GM12801 (cell line): ENCODE measurements around the gene GARIN3.

Source experiments
- CTCF ChIP-seq: IDR thresholded peaks from one replicate; pipeline ENCODE4 v1.5.1; 2011; ENCODE audit warnings: control low read depth; ENCODE audit not compliant: insufficient read length; ENCODE audit errors: extremely low read depth

GARIN3 gene

GRCh38 chr5:157157293-157157891 is 8.7 kb downstream of the GARIN3 start:
- TF ChIP-seq CTCF: no peak

GRCh38 chr5:157155297-157155696 is 10.8 kb downstream of the GARIN3 start:
- no peak for TF ChIP-seq CTCF

- TF ChIP-seq CTCF: no peak
Measured at GRCh38 chr5:157150995-157151394, 15.1 kb downstream of the GARIN3 start.

- no peak for TF ChIP-seq CTCF
Measured at GRCh38 chr5:157148734-157149615, 17.1 kb downstream of the GARIN3 start.

- no peak for TF ChIP-seq CTCF
Measured at GRCh38 chr5:157143127-157143971, 22.7 kb downstream of the GARIN3 start.

GRCh38 chr5:157142317-157143126 is 23.5 kb downstream of the GARIN3 start, which contains the start of gene MED7:
TSS of gene MED7 (minus strand) at chr5:157142865. CDS start at chr5:157139431, 3,434 bp downstream.
- TF ChIP-seq CTCF: no peak
